Suprapubic skin (tissue), 4 donors: ENCODE measurements around the gene ZBTB16. TPM values are rescaled to one million over a fixed set of nuclear protein-coding genes. Genes with fewer than 3 reads are reported as not detected.

Experiments used
- DNase-seq, 2 donors: peaks; one replicate each; pipeline ENCODE4 v3.0.0-alpha.2; 2019; ENCODE audit warnings: low spot score in 2 of 2
- H3K27ac ChIP-seq: fragments of 200-600 bp; sonication (generic); one replicate; pipeline ENCODE4 v1.5.1; 2019
- H3K27me3 ChIP-seq: fragments of 200-600 bp; sonication (generic); one replicate; pipeline ENCODE4 v1.5.1; 2019
- H3K36me3 ChIP-seq: fragments of 200-600 bp; sonication (generic); one replicate; pipeline ENCODE4 v1.5.1; 2019
- H3K4me1 ChIP-seq: fragments of 200-600 bp; sonication (generic); one replicate; pipeline ENCODE4 v1.5.1; 2019
- H3K4me3 ChIP-seq: fragments of 200-600 bp; sonication (generic); one replicate; pipeline ENCODE4 v1.5.1; 2019; ENCODE audit warnings: mild to moderate bottlenecking
- H3K9me3 ChIP-seq: fragments of 200-600 bp; sonication (generic); one replicate; pipeline ENCODE4 v1.5.1; 2019
- EP300 ChIP-seq: sonication (generic); formaldehyde crosslinking; IDR thresholded peaks from one replicate; pipeline ENCODE4 v1.6.1; 2017; ENCODE audit warnings: antibody characterized with exemption
- POLR2A ChIP-seq, 2 donors: fragments of 450-650 bp; IDR thresholded peaks; one replicate each; pipeline ENCODE4 v1.6.1; 2017; ENCODE audit warnings: antibody characterized with exemption in 2 of 2, mild to moderate bottlenecking in 2 of 2, moderate library complexity in 2 of 2
- POLR2AphosphoS5 ChIP-seq, 3 donors: sonication (generic); formaldehyde crosslinking; IDR thresholded peaks; one replicate each; pipeline ENCODE4 v1.6.1; 2017; ENCODE audit warnings: antibody characterized with exemption in 3 of 3
- WGBS: methylation state at CpG from one replicate; pipeline ENCODE4 v1.1.5; 2018; 5-methylcytosine and 5-hydroxymethylcytosine counted together
- total RNA-seq, 4 donors: library from RNA; depleted of rRNA; stranded (reverse); fragments of >200 nt; gene quantifications; one replicate each; pipeline ENCODE4 v1.1.0, GENCODE V29; 2016
- TF ChIP-seq, protein P1 (sequence below), 2 donors: fragments of 200-600 bp in 1 of 2; fragments of 450-650 bp in 1 of 2; sonication (generic) in 1 of 2; IDR thresholded peaks; one replicate each; pipeline ENCODE4 v1.5.1; 2016 to 2019; ENCODE audit warnings: antibody characterized with exemption in 2 of 2, mild to moderate bottlenecking in 1 of 2, moderate library complexity in 1 of 2

Gene ZBTB16
- total RNA-seq, 4 donors from 2014 or later, result 142 to 474 (median 232) TPM

- TF ChIP-seq EP300 (no peak), POLR2AphosphoS5 (IDR thresholded peaks at IDR 0.05) (no peak), POLR2A (IDR thresholded peaks at IDR 0.05) (no peak)
- TF ChIP-seq, protein P1, sequence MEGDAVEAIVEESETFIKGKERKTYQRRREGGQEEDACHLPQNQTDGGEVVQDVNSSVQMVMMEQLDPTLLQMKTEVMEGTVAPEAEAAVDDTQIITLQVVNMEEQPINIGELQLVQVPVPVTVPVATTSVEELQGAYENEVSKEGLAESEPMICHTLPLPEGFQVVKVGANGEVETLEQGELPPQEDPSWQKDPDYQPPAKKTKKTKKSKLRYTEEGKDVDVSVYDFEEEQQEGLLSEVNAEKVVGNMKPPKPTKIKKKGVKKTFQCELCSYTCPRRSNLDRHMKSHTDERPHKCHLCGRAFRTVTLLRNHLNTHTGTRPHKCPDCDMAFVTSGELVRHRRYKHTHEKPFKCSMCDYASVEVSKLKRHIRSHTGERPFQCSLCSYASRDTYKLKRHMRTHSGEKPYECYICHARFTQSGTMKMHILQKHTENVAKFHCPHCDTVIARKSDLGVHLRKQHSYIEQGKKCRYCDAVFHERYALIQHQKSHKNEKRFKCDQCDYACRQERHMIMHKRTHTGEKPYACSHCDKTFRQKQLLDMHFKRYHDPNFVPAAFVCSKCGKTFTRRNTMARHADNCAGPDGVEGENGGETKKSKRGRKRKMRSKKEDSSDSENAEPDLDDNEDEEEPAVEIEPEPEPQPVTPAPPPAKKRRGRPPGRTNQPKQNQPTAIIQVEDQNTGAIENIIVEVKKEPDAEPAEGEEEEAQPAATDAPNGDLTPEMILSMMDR (IDR thresholded peaks at IDR 0.05), result no peak
- Histone ChIP-seq H3K36me3 (peaks cover 75% of the 10 kb centered on the region), H3K9me3 (no peaks in the 10 kb centered on the region), H3K4me1 (peaks cover 67% of the 10 kb centered on the region), H3K27ac (no peak overlapping the region), H3K27me3 (no peaks in the 10 kb centered on the region), H3K4me3 (peak overlapping the region; percentile 91)
- no peak for DNase-seq
- 87% methylated on average over 4 of the region's 4 CpGs for WGBS
Observed at GRCh38 chr11:114068327-114068726, 8.8 kb downstream of the ZBTB16 start.

DNA sequence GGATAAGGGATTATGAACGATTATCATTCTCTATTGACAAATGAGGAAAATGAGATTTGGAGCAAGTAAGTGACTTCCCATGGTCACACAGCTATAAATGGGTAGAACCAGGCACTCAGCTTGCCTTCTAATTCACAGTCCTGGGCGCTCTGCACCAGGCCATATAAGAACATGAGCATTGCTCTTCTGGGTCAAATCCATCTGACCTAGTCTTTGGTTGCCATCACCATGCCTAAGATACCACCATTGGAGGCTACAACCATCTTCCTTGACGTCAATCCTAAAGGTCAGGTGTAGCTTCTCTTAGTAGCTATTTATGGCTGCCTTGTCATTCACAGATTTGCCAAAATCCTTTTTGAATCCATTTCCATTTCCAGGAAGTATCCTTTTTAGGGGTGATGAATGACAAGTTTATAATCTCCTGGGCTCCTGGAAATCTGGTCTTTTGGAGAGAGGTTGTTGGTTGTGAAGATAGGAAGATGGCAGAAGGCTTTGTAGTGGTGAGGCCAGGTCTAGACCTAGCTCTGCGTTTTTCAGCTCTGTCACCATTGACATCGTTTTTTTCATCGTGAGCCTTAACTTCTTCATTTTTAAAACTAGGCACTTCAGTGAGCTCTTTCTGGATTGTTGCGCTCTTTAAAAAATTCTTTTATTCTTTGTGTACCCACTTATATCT, 11.1 kb downstream of the ZBTB16 start:
- Histone ChIP-seq H3K9me3 (no peaks in the 10 kb centered on the region), H3K4me3 (no peak overlapping the region), H3K36me3 (peaks cover 70% of the 10 kb centered on the region), H3K27ac (no peak overlapping the region), H3K4me1 (peaks cover 67% of the 10 kb centered on the region), H3K27me3 (no peaks in the 10 kb centered on the region)
- DNase-seq, result no peak
- no peak for TF ChIP-seq POLR2AphosphoS5 (IDR thresholded peaks at IDR 0.05)
- TF ChIP-seq POLR2A (IDR thresholded peaks at IDR 0.05), result no peak
- TF ChIP-seq, protein P1 (IDR thresholded peaks at IDR 0.05), result no peak
- TF ChIP-seq EP300, result no peak
- whole genome bisulfite sequencing, result 90% methylated on average over 7 of the region's 7 CpGs

DNA sequence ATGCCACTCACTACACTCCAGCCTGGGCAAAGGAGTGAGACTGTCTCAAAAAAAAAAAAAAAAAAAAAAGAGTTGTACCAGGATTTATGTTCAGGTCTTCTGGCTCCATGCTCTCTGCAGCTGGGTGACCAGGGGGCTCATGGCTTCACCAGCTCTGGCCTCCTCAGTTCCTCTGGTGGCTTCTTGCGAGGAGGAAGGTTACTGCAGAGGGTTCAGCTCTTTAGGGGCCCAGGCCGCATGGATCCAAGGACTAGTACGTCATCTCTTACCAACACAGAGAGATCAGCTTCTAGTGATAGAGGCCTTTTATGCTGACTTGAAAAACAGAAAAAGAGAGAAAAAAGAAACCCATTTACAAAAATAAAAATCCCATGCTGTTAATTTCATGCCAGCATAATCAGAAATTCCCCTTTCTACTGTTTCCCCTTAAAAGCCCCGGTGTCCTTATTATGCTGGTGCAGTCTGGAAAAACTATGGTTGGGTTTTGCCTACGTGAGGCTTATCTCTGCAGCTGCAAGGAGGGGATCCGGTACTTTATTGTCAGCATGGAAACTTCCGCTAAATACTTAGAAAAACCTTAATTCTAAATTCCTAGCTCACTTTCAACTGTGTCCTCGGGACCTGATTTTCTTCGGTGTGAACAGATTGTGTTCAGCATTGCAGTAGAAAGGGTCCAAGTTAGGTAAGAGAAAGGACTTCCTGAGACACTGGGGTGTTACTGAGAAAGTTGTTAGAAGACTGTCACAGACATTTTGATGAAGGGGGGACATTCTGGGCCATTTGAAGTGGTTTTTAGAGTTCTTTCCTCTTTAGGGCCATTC, 13.7 kb downstream of the ZBTB16 start:
- Histone ChIP-seq H3K9me3 (no peaks in the 10 kb centered on the region), H3K36me3 (peaks cover 69% of the 10 kb centered on the region), H3K4me3 (peak overlapping the region; percentile 37), H3K27ac (no peak overlapping the region), H3K27me3 (no peaks in the 10 kb centered on the region), H3K4me1 (peaks cover 74% of the 10 kb centered on the region)
- DNase-seq, result no peak
- WGBS, result 83% methylated on average over 9 of the region's 9 CpGs
- TF ChIP-seq POLR2A (IDR thresholded peaks at IDR 0.05), result no peak
- TF ChIP-seq EP300, result no peak
- TF ChIP-seq, protein P1 (IDR thresholded peaks at IDR 0.05), result no peak
- TF ChIP-seq POLR2AphosphoS5 (IDR thresholded peaks at IDR 0.05), result no peak

DNA sequence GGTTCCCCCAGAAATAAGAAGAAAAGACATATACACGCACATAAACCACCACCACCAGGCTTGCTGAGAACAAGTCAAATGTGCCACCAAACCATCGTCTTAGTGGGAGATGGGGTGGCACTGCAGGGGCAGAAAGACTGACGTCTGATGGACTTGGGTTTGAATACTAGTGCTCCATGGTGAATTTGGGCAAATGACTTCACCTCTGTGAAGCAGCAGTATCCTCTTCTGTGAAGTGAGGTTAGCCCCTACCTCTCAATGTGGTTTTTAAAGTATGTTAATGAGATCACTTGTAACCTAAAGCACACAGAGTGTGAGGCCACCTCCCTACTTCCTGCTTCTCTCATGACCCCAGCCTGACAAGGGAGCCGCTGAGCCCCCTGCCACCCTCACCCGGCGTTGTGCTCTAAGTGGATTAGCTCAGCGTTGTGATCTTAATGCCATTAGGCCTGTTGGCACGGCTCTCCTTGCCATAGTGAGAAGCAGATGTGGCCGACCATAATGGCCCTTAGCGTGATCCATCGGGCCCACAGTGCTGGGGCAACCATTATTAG, 14.4 kb downstream of the ZBTB16 start:
- no peaks in the 10 kb centered on the region for H3K9me3 ChIP-seq
- H3K4me1 ChIP-seq, result peaks cover 80% of the 10 kb centered on the region
- WGBS, result 87% methylated on average over 11 of the region's 11 CpGs
- TF ChIP-seq POLR2AphosphoS5 (IDR thresholded peaks at IDR 0.05) (no peak), EP300 (no peak)
- TF ChIP-seq, protein P1 (IDR thresholded peaks at IDR 0.05), result no peak
- DNase-seq, result peak in 1 of 2 donors; percentile 50
- no peaks in the 10 kb centered on the region for H3K27me3 ChIP-seq
- H3K36me3 ChIP-seq, result peaks cover 62% of the 10 kb centered on the region
- peak overlapping the region; percentile 17 for H3K27ac ChIP-seq
- H3K4me3 ChIP-seq, result peak overlapping the region; percentile 37
